Neural cell (in vitro differentiated cells): ENCODE data around the gene MYEOV.

ENCODE experiments used
- TAF1 ChIP-seq: IDR thresholded peaks from 2 replicates; pipeline ENCODE4 v1.6.1; 2012; ENCODE audit warnings: low read depth
- TF ChIP-seq, protein P1 (sequence below): fragments of 450-650 bp; IDR thresholded peaks from 2 replicates; pipeline ENCODE4 v1.5.1; 2014; ENCODE audit warnings: antibody characterized with exemption, mild to moderate bottlenecking, moderate library complexity; ENCODE audit not compliant: poor library complexity, severe bottlenecking

GRCh38 chr11:69307421-69307820, 13.5 kb downstream of the MYEOV start:
- TF ChIP-seq, protein P1, sequence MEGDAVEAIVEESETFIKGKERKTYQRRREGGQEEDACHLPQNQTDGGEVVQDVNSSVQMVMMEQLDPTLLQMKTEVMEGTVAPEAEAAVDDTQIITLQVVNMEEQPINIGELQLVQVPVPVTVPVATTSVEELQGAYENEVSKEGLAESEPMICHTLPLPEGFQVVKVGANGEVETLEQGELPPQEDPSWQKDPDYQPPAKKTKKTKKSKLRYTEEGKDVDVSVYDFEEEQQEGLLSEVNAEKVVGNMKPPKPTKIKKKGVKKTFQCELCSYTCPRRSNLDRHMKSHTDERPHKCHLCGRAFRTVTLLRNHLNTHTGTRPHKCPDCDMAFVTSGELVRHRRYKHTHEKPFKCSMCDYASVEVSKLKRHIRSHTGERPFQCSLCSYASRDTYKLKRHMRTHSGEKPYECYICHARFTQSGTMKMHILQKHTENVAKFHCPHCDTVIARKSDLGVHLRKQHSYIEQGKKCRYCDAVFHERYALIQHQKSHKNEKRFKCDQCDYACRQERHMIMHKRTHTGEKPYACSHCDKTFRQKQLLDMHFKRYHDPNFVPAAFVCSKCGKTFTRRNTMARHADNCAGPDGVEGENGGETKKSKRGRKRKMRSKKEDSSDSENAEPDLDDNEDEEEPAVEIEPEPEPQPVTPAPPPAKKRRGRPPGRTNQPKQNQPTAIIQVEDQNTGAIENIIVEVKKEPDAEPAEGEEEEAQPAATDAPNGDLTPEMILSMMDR: no peak
- TF ChIP-seq TAF1: no peak
